ENCODE results near the gene PZP. TPM values are rescaled to one million over a fixed set of nuclear protein-coding genes. Genes with fewer than 3 reads are reported as not detected.

Gene PZP
- total RNA-seq, 3 donors from 2014 or later: under 0.01 to 0.80 TPM; not detected in 1

DNA sequence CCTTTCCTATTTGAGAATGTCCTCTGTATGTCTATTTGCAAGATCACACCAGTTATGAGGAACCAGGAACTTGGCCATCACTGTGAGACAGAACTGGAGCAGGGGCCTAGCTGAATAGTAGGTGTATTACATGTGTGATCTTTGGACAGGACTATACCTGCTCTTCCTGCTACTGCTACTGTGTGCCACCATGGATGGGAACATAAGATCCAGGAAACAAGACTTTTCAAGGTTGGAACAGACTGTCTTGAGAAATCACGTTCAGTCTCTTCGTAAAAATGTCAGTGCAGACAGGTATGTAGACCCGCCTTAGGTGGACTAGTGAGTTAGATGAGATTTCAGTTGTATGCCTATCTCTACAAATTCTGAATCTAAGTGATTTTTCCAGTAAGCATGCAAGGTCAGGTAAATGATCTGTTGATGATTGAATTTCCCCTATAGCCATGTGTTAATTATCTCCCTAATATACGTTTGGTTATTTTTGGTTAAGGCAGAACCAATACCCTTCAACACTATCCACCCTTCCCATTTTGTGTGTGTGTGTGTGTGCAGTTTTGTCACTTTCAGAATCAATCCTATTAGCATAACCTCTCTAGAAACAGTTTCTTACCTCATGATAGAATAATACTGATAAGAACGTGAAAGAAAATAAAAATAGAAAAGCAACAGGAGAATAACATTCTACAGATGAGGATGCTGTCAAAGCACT lies 99.5 kb downstream of the PZP start:
- Histone ChIP-seq H3K27ac (no peak overlapping the region), H3K27me3 (no peaks in the 10 kb centered on the region), H3K4me3 (no peak overlapping the region), H3K9me3 (no peaks in the 10 kb centered on the region), H3K4me1 (no peaks in the 10 kb centered on the region), H3K36me3 (no peaks in the 10 kb centered on the region)
- DNase-seq (ENCODE audit: low spot score in 2 of 2): no peak
- intact Hi-C loops (cut with DNase I; ENCODE audit: low total_unique reads): no loop called here
- no peak for TF ChIP-seq POLR2AphosphoS5 (IDR thresholded peaks at IDR 0.05)
- TF ChIP-seq POLR2A (IDR thresholded peaks at IDR 0.05): no peak
- TF ChIP-seq, protein P1, sequence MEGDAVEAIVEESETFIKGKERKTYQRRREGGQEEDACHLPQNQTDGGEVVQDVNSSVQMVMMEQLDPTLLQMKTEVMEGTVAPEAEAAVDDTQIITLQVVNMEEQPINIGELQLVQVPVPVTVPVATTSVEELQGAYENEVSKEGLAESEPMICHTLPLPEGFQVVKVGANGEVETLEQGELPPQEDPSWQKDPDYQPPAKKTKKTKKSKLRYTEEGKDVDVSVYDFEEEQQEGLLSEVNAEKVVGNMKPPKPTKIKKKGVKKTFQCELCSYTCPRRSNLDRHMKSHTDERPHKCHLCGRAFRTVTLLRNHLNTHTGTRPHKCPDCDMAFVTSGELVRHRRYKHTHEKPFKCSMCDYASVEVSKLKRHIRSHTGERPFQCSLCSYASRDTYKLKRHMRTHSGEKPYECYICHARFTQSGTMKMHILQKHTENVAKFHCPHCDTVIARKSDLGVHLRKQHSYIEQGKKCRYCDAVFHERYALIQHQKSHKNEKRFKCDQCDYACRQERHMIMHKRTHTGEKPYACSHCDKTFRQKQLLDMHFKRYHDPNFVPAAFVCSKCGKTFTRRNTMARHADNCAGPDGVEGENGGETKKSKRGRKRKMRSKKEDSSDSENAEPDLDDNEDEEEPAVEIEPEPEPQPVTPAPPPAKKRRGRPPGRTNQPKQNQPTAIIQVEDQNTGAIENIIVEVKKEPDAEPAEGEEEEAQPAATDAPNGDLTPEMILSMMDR (IDR thresholded peaks at IDR 0.05): no peak

DNA sequence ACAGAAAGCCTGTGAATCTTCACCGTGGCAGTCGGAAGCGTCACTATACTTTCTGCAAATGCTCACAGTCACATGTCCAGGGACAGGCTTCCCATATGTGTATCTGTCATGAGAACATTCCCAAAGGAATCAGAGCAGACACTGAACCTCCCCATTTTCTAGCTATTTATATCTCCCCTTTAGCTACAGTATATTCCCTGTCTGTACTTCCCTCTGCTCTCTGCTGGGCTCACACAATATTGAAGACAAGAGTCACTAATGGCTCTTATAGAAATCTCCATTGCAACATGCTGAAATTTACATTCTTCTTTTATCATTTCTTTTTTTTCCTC lies 100.7 kb downstream of the PZP start:
- no peaks in the 10 kb centered on the region for H3K27me3 ChIP-seq
- H3K36me3 ChIP-seq: no peaks in the 10 kb centered on the region

DNA sequence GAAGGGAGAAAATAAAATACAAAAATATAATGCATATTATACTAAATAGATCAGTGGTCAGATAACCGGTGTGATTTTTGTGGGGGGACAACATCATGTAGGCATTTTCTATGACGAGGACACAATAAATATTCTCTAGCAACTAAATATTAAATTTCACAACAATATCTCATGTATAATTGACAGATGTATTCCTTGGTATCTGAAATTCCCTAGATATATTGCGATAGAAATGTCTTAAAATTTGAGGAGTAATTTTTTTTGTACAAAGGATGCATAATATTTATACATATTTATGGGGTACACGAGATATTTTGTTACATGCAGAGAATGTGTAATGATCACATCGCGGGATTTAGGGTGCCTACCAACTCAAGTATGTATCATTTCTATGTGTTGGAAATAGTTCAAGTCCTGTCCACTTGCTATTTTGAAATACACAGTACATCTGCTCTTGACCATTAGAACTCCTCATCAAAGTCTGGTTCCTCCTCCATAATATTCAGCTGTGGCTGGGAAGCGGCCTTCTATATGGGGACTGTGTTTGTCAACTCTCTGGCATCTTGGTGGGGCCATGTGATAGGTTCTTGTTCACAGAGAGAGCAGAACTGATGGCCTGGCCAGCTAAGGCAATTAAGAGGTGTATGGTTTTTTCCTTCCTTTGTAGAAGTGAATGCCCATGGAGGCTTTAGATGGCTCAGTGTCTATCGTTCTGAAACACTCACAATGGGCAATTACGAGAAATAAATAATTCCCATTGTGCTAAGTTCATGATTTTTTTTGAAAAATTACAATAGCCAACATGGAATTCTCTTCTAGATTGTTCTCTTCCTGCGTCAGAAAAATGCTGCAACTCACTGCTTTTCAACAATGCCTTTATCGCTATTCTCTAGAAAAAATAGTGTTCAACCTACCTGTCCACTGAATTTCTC lies 101.3 kb downstream of the PZP start:
- TF ChIP-seq, protein P1 (IDR thresholded peaks at IDR 0.05): no peak
- H3K4me1 ChIP-seq: no peaks in the 10 kb centered on the region
- no peak overlapping the region for H3K4me3 ChIP-seq
- intact Hi-C loops (cut with DNase I; ENCODE audit: low total_unique reads): no loop called here
- H3K27ac ChIP-seq: no peak overlapping the region
- no peaks in the 10 kb centered on the region for H3K27me3 ChIP-seq
- H3K36me3 ChIP-seq: peaks cover 1% of the 10 kb centered on the region
- H3K9me3 ChIP-seq: no peaks in the 10 kb centered on the region
- DNase-seq (ENCODE audit: low spot score in 2 of 2): no peak

More for the DNA sequence above, 100.7 kb downstream of the PZP start:
- H3K9me3 ChIP-seq: no peaks in the 10 kb centered on the region
- no peaks in the 10 kb centered on the region for H3K4me1 ChIP-seq
- TF ChIP-seq, protein P1 (IDR thresholded peaks at IDR 0.05): no peak
- no peak for TF ChIP-seq POLR2AphosphoS5 (IDR thresholded peaks at IDR 0.05)
- TF ChIP-seq POLR2A (IDR thresholded peaks at IDR 0.05): no peak
- no peak overlapping the region for H3K27ac ChIP-seq
- H3K4me3 ChIP-seq: no peak overlapping the region
- DNase-seq (ENCODE audit: low spot score in 2 of 2): no peak
- intact Hi-C loops (cut with DNase I; ENCODE audit: low total_unique reads): no loop called here

DNA sequence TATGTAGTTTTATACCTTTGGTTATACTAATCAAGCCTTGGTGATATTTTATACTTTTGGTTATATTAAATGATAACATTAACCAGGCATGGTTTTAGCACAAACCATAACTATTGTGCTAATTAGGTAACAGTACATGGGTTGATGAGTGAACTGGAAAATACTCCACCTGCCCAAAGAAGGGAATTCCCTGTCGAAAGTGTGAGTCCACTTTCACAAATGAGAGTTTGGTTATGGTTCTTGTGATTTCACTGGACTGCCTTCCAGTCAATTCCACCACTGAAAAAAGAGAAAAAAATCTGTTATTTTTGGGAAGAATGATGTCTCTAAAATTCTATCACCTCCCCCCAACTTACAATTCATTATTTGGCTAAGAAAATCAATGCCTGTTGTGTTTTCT lies 102.1 kb downstream of the PZP start:
- H3K4me1 ChIP-seq: no peaks in the 10 kb centered on the region
- no peaks in the 10 kb centered on the region for H3K27me3 ChIP-seq
- H3K36me3 ChIP-seq: peaks cover 7% of the 10 kb centered on the region
- no peak for DNase-seq (ENCODE audit: low spot score in 2 of 2)
- H3K27ac ChIP-seq: no peak overlapping the region
- intact Hi-C loops (cut with DNase I; ENCODE audit: low total_unique reads): no loop called here
- TF ChIP-seq, protein P1 (IDR thresholded peaks at IDR 0.05): no peak
- no peak for TF ChIP-seq POLR2AphosphoS5 (IDR thresholded peaks at IDR 0.05)
- no peak for TF ChIP-seq POLR2A (IDR thresholded peaks at IDR 0.05)
- no peak overlapping the region for H3K4me3 ChIP-seq
- H3K9me3 ChIP-seq: no peaks in the 10 kb centered on the region
